GM23248 (cell line): Measurements from ENCODE around the gene NPAS1. TPM values are rescaled to one million over a fixed set of nuclear protein-coding genes. Genes with fewer than 3 reads are reported as not detected.
A peak's percentile ranks its signal among the peaks of the same experiment; 100 is the strongest.

ENCODE experiments used
- DNase-seq: peaks from one replicate; pipeline ENCODE4 v3.0.0-alpha.2; 2015
- H2AFZ ChIP-seq: fragments of 200-600 bp; sonication (generic); 2 replicates; pipeline ENCODE4 v1.6.1; 2016; ENCODE audit warnings: antibody characterized with exemption
- H3F3A ChIP-seq: fragments of 200-600 bp; sonication (generic); 2 replicates; pipeline ENCODE4 v1.6.1; 2016; ENCODE audit warnings: mild to moderate bottlenecking, antibody characterized with exemption, mixed run types; ENCODE audit not compliant: insufficient read depth
- H3K27ac ChIP-seq: fragments of 200-600 bp; sonication (generic); 2 replicates; pipeline ENCODE4 v1.5.1; 2016; ENCODE audit warnings: mild to moderate bottlenecking
- H3K27me3 ChIP-seq: fragments of 200-600 bp; sonication (generic); replicated peaks from 2 replicates; pipeline ENCODE4 v1.6.1; 2016; ENCODE audit warnings: mild to moderate bottlenecking; ENCODE audit not compliant: insufficient read depth
- H3K36me3 ChIP-seq: fragments of 200-600 bp; sonication (generic); 2 replicates; pipeline ENCODE4 v1.6.1; 2016; ENCODE audit warnings: low read depth, mild to moderate bottlenecking
- H3K4me1 ChIP-seq: fragments of 200-600 bp; sonication (generic); 2 replicates; pipeline ENCODE4 v1.6.1; 2016; ENCODE audit warnings: mild to moderate bottlenecking; ENCODE audit not compliant: insufficient read depth
- H3K4me2 ChIP-seq: fragments of 200-600 bp; sonication (generic); one replicate; pipeline ENCODE4 v1.6.1; 2016; ENCODE audit warnings: mild to moderate bottlenecking; ENCODE audit not compliant: unreplicated experiment
- H3K4me3 ChIP-seq: fragments of 200-600 bp; sonication (generic); 2 replicates; pipeline ENCODE4 v1.5.1; 2016; ENCODE audit warnings: mild to moderate bottlenecking
- H3K79me2 ChIP-seq: fragments of 200-600 bp; sonication (generic); 2 replicates; pipeline ENCODE4 v1.6.1; 2016; ENCODE audit warnings: mild to moderate bottlenecking; ENCODE audit not compliant: insufficient read depth
- H3K9ac ChIP-seq: fragments of 200-600 bp; sonication (generic); 2 replicates; pipeline ENCODE4 v1.6.1; 2016; ENCODE audit warnings: mild to moderate bottlenecking
- H3K9me2 ChIP-seq: fragments of 200-600 bp; sonication (generic); 2 replicates; pipeline ENCODE4 v1.6.1; 2016; ENCODE audit warnings: mixed run types, mild to moderate bottlenecking, moderate library complexity; ENCODE audit not compliant: insufficient read depth
- H3K9me3 ChIP-seq: fragments of 200-600 bp; sonication (generic); one replicate; pipeline ENCODE4 v1.6.1; 2017; ENCODE audit warnings: low read depth
- H4K20me1 ChIP-seq: fragments of 200-600 bp; sonication (generic); 2 replicates; pipeline ENCODE4 v1.6.0; 2016; ENCODE audit not compliant: insufficient read depth
- EZH2 ChIP-seq: fragments of 200-600 bp; sonication (generic); IDR thresholded peaks from 2 replicates; pipeline ENCODE4 v1.6.1; 2018; ENCODE audit warnings: antibody characterized with exemption, mild to moderate bottlenecking; ENCODE audit not compliant: insufficient read depth, poor library complexity, severe bottlenecking
- EZH2phosphoT487 ChIP-seq: fragments of 200-600 bp; sonication (generic); IDR thresholded peaks from 2 replicates; pipeline ENCODE4 v1.6.1; 2018; ENCODE audit warnings: antibody characterized with exemption, moderate library complexity, mild to moderate bottlenecking, low read depth; ENCODE audit not compliant: insufficient read depth
- WGBS, 2 experiments: methylation state at CpG; one replicate each; pipeline ENCODE4 v1.1.6; 2015 to 2017; ENCODE audit warnings: low lambda C conversion rate in 2 of 2, low coverage in 1 of 2; ENCODE audit errors: missing lambda C conversion rate in 2 of 2; 5-methylcytosine and 5-hydroxymethylcytosine counted together
- in situ Hi-C: fragments of 300-500 bp; cut with MboI; formaldehyde crosslinking; loops from 2 replicates; pipeline ENCODE4 v1.15.0; 2020
- polyA plus RNA-seq: library from polyadenylated mRNA; unstranded; fragments of >200 nt; fragmentation: Nextera tagmentation; extraction: Ambion mirVana; gene quantifications from 2 replicates; pipeline ENCODE4 v1.2.1, GENCODE V29; 2016
- total RNA-seq: library from RNA; depleted of rRNA; stranded (reverse); fragments of >200 nt; shearing (Covaris generic); gene quantifications from 2 replicates; pipeline ENCODE4 v1.2.3, GENCODE V29; 2014

NPAS1 gene
- total and polyA plus RNA-seq, 2 experiments from 2014 or later: 8.6 to 23.2 TPM

- 2% methylated on average over 12 to 27 of the region's 37 CpGs for WGBS, 2 experiments
- no peaks in the 10 kb centered on the region for H3K79me2 ChIP-seq
- no peak overlapping the region for H3K27ac ChIP-seq
- peak overlapping the region; percentile 94 for H3K4me2 ChIP-seq
- H3K36me3 ChIP-seq: no peaks in the 10 kb centered on the region
- peak overlapping the region; percentile 71 for H2AFZ ChIP-seq
- H3F3A ChIP-seq: 0 out of 2 replicates have a peak, but pooled peaks cover 6% of the 10 kb centered on the region
- no peaks in the 10 kb centered on the region for H3K9me2 ChIP-seq
- TF ChIP-seq EZH2phosphoT487: no peak
- TF ChIP-seq EZH2: no peak
- H3K4me3 ChIP-seq: peak overlapping the region; percentile 74
- H4K20me1 ChIP-seq: no peaks in the 10 kb centered on the region
- in situ Hi-C loops: no loop called here
- H3K4me1 ChIP-seq: no peaks in the 10 kb centered on the region
- no peaks in the 10 kb centered on the region for H3K27me3 ChIP-seq
- peak overlapping the region; percentile 81 for H3K9ac ChIP-seq
- DNase-seq: peak; percentile 65
- no peaks in the 10 kb centered on the region for H3K9me3 ChIP-seq
These were observed 1.4 kb downstream of the NPAS1 start for GRCh38 chr19:47020992-47021496.

- peak overlapping the region; percentile 81 for H3K9ac ChIP-seq
- TF ChIP-seq EZH2phosphoT487 (no peak), EZH2 (no peak)
- no peaks in the 10 kb centered on the region for H3K9me3 ChIP-seq
- no peaks in the 10 kb centered on the region for H3K9me2 ChIP-seq
- H3K79me2 ChIP-seq: no peaks in the 10 kb centered on the region
- 11 to 13% methylated on average over 41 of the region's 50 CpGs for WGBS, 2 experiments
- H4K20me1 ChIP-seq: no peaks in the 10 kb centered on the region
- H3K4me3 ChIP-seq: peak overlapping the region; percentile 74
- no peaks in the 10 kb centered on the region for H3K27me3 ChIP-seq
- H3K4me1 ChIP-seq: no peaks in the 10 kb centered on the region
- 0 out of 2 replicates have a peak, but pooled peaks cover 6% of the 10 kb centered on the region for H3F3A ChIP-seq
- in situ Hi-C loops: no loop called here
- H3K36me3 ChIP-seq: no peaks in the 10 kb centered on the region
- peak overlapping the region; percentile 94 for H3K4me2 ChIP-seq
- peak; percentile 57 for DNase-seq
- H3K27ac ChIP-seq: no peak overlapping the region
- peak overlapping the region; percentile 71 for H2AFZ ChIP-seq
These were observed 2.0 kb downstream of the NPAS1 start for GRCh38 chr19:47021536-47022139.

- in situ Hi-C loops: no loop called here
- 56 to 58% methylated on average over 14 of the region's 14 CpGs for WGBS, 2 experiments
- H4K20me1 ChIP-seq: no peaks in the 10 kb centered on the region
- no peaks in the 10 kb centered on the region for H3K9me3 ChIP-seq
- 0 out of 2 replicates have a peak, but pooled peaks cover 6% of the 10 kb centered on the region for H3F3A ChIP-seq
- no peak overlapping the region for H3K4me2 ChIP-seq
- H3K27ac ChIP-seq: no peak overlapping the region
- H3K36me3 ChIP-seq: no peaks in the 10 kb centered on the region
- H2AFZ ChIP-seq: no peak overlapping the region
- no peak overlapping the region for H3K9ac ChIP-seq
- H3K79me2 ChIP-seq: no peaks in the 10 kb centered on the region
- H3K27me3 ChIP-seq: no peaks in the 10 kb centered on the region
- H3K4me1 ChIP-seq: no peaks in the 10 kb centered on the region
- H3K9me2 ChIP-seq: no peaks in the 10 kb centered on the region
- no peak for DNase-seq
- no peak overlapping the region for H3K4me3 ChIP-seq
- TF ChIP-seq EZH2phosphoT487 (no peak), EZH2 (no peak)
These were observed 2.5 kb downstream of the NPAS1 start for GRCh38 chr19:47022140-47022536.

GRCh38 chr19:47022541-47023447 lies 3.2 kb downstream of the NPAS1 start:
- Histone ChIP-seq H4K20me1 (no peaks in the 10 kb centered on the region), H3K27me3 (no peaks in the 10 kb centered on the region), H3K36me3 (no peaks in the 10 kb centered on the region), H3K4me3 (no peak overlapping the region), H3K27ac (no peak overlapping the region), H3K4me2 (no peak overlapping the region), H3K79me2 (no peaks in the 10 kb centered on the region), H3K9ac (no peak overlapping the region), H3K9me2 (no peaks in the 10 kb centered on the region), H3K4me1 (no peaks in the 10 kb centered on the region), H3F3A (0 out of 2 replicates have a peak, but pooled peaks cover 6% of the 10 kb centered on the region), H2AFZ (no peak overlapping the region), H3K9me3 (no peaks in the 10 kb centered on the region)
- no peak for DNase-seq
- in situ Hi-C loops: no loop called here
- TF ChIP-seq EZH2: no peak
- TF ChIP-seq EZH2phosphoT487: no peak
- WGBS, 2 experiments: 36 to 38% methylated on average over 33 of the region's 33 CpGs
